ENCODE data around the gene PRR5L. TPM values are rescaled to one million over a fixed set of nuclear protein-coding genes. Genes with fewer than 3 reads are reported as not detected.

The PRR5L gene
- total and polyA plus RNA-seq, 7 donors = 3.3 to 105 (median 11.9) TPM

GRCh38 chr11:36361901-36362391 is 65.9 kb downstream of the PRR5L start:
- H3K27me3 ChIP-seq = peaks cover 0 to 6% (median 0%) of the 10 kb centered on the region in 3 donors
- H3K4me3 ChIP-seq = no peak overlapping the region
- TF ChIP-seq POLR2AphosphoS5 (IDR thresholded peaks at IDR 0.05) (no peak), CTCF (IDR thresholded peaks at IDR 0.05) (no peak), EP300 (IDR thresholded peaks at IDR 0.05) (no peak), POLR2A (IDR thresholded peaks at IDR 0.05) (no peak)
- WGBS, 2 donors = 49 to 70% methylated on average over 11 of the region's 11 CpGs
- H3K4me1 ChIP-seq = no peaks in the 10 kb centered on the region
- intact Hi-C loops (cut with DNase I) = no loop called here
- no peaks in the 10 kb centered on the region for H3K9me3 ChIP-seq
- DNase-seq = no peak
- H3K27ac ChIP-seq = no peak overlapping the region
- no peaks in the 10 kb centered on the region for H3K36me3 ChIP-seq

- Histone ChIP-seq H3K27ac (no peak overlapping the region), H3K9me3 (no peaks in the 10 kb centered on the region), H3K4me3 (no peak overlapping the region), H3K27me3 (peaks cover 0 to 6% (median 0%) of the 10 kb centered on the region in 3 donors), H3K4me1 (no peaks in the 10 kb centered on the region), H3K36me3 (no peaks in the 10 kb centered on the region)
- no peak for DNase-seq
- WGBS, 2 donors = 80 to 81% methylated on average over 4 of the region's 4 CpGs
- intact Hi-C loops (cut with DNase I) = no loop called here
- TF ChIP-seq CTCF (IDR thresholded peaks at IDR 0.05) = no peak
- no peak for TF ChIP-seq POLR2A (IDR thresholded peaks at IDR 0.05)
- TF ChIP-seq EP300 (IDR thresholded peaks at IDR 0.05) = no peak
- no peak for TF ChIP-seq POLR2AphosphoS5 (IDR thresholded peaks at IDR 0.05)
Measured at GRCh38 chr11:36362902-36363301, 66.8 kb downstream of the PRR5L start.

- no peak overlapping the region for H3K4me3 ChIP-seq
- H3K9me3 ChIP-seq = no peaks in the 10 kb centered on the region
- H3K36me3 ChIP-seq = no peaks in the 10 kb centered on the region
- intact Hi-C loops (cut with DNase I) = no loop called here
- no peaks in the 10 kb centered on the region for H3K4me1 ChIP-seq
- no peak overlapping the region for H3K27ac ChIP-seq
- DNase-seq = no peak
- no peak for TF ChIP-seq EP300 (IDR thresholded peaks at IDR 0.05)
- TF ChIP-seq POLR2A (IDR thresholded peaks at IDR 0.05) = no peak
- TF ChIP-seq POLR2AphosphoS5 (IDR thresholded peaks at IDR 0.05) = no peak
- no peak for TF ChIP-seq CTCF (IDR thresholded peaks at IDR 0.05)
- 19 to 38% methylated on average over 5 of the region's 5 CpGs for WGBS, 2 donors
- peaks cover 0 to 6% (median 0%) of the 10 kb centered on the region in 3 donors for H3K27me3 ChIP-seq
Measured at GRCh38 chr11:36363361-36364268, 67.5 kb downstream of the PRR5L start.

GRCh38 chr11:36364551-36365325 is 68.7 kb downstream of the PRR5L start:
- no peak for DNase-seq
- H3K4me3 ChIP-seq = no peak overlapping the region
- TF ChIP-seq EP300 (IDR thresholded peaks at IDR 0.05) (no peak), POLR2A (IDR thresholded peaks at IDR 0.05) (no peak), POLR2AphosphoS5 (IDR thresholded peaks at IDR 0.05) (no peak), CTCF (IDR thresholded peaks at IDR 0.05) (no peak)
- no peaks in the 10 kb centered on the region for H3K36me3 ChIP-seq
- 43 to 54% methylated on average over 10 of the region's 10 CpGs for WGBS, 2 donors
- H3K27me3 ChIP-seq = peaks cover 0 to 6% (median 0%) of the 10 kb centered on the region in 3 donors
- H3K9me3 ChIP-seq = no peaks in the 10 kb centered on the region
- H3K4me1 ChIP-seq = no peaks in the 10 kb centered on the region
- intact Hi-C loops (cut with DNase I) = no loop called here
- no peak overlapping the region for H3K27ac ChIP-seq

All from sigmoid colon (tissue), 7 donors.